Measurements from ENCODE around the gene SLC17A1. TPM values are rescaled to one million over a fixed set of nuclear protein-coding genes. Genes with fewer than 3 reads are reported as not detected.

The SLC17A1 gene
- total RNA-seq, 1 experiment from 2014 or later, result not detected

DNA sequence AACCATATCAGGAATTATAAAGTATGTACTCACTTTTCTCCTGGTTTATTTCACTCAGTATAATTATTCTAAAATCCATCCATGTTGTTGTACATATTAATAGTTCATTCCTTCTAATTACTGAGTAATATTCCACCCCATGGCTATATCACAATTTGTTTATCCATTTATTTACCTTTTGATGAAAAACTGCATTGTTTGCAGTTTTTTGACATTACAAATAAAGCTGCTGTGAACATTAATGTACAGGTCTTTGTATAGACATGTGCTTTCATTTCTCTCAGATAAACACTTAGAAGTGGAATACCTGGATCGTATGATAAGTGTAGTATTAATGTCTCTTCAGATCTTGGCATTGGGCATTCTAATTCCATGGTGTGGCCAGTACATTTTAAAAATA, 38.0 kb upstream of the SLC17A1 start (continued):
- no peak for TF ChIP-seq FOXP1 (CRISPR knock-in tag; IDR thresholded peaks at IDR 0.05; ENCODE audit: borderline replicate concordance)
- TF ChIP-seq, protein P1, sequence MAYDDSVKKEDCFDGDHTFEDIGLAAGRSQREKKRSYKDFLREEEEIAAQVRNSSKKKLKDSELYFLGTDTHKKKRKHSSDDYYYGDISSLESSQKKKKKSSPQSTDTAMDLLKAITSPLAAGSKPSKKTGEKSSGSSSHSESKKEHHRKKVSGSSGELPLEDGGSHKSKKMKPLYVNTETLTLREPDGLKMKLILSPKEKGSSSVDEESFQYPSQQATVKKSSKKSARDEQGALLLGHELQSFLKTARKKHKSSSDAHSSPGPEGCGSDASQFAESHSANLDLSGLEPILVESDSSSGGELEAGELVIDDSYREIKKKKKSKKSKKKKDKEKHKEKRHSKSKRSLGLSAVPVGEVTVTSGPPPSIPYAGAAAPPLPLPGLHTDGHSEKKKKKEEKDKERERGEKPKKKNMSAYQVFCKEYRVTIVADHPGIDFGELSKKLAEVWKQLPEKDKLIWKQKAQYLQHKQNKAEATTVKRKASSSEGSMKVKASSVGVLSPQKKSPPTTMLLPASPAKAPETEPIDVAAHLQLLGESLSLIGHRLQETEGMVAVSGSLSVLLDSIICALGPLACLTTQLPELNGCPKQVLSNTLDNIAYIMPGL (CRISPR knock-in tag; IDR thresholded peaks at IDR 0.05), result no peak
- TF ChIP-seq, protein P2, sequence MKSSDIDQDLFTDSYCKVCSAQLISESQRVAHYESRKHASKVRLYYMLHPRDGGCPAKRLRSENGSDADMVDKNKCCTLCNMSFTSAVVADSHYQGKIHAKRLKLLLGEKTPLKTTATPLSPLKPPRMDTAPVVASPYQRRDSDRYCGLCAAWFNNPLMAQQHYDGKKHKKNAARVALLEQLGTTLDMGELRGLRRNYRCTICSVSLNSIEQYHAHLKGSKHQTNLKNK (CRISPR knock-in tag; IDR thresholded peaks at IDR 0.05), result no peak
- TF ChIP-seq, protein P3, sequence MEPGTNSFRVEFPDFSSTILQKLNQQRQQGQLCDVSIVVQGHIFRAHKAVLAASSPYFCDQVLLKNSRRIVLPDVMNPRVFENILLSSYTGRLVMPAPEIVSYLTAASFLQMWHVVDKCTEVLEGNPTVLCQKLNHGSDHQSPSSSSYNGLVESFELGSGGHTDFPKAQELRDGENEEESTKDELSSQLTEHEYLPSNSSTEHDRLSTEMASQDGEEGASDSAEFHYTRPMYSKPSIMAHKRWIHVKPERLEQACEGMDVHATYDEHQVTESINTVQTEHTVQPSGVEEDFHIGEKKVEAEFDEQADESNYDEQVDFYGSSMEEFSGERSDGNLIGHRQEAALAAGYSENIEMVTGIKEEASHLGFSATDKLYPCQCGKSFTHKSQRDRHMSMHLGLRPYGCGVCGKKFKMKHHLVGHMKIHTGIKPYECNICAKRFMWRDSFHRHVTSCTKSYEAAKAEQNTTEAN (CRISPR knock-in tag; IDR thresholded peaks at IDR 0.05), result no peak

DNA sequence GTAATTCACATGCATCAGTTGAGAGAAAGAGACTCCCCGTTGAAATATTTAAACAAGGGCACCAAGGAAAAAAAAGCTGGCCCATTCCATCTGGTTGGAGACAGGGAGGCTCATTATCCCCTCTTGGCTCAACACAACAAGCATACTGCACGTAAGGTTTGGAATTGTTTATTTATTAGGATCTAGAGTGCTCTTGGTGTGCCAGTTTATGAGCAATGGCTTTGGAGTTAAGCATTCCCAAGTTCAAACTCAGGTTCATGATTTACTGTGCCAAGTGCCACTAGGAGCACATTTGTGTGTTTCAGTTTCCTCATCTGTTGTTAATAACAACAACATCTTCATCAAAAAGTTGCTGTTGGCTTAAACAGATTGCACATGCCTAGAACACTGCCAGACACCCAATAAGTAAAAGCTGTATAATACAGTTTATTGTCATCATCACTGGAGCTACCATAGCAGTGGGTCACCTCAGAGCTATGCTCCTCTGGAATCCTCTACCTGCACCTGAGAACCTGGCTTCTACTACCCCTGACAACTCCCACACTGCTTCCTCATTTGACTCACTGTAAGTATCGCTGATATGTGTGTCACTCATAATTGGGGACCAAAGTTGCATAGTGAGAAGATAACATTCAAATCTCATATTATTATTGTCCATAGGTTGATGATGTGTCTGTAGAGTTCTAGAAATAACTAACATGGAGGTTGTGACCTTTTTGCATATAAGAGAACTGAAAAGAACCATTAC, 36.8 kb upstream of the SLC17A1 start:
- TF ChIP-seq GABPB1 (CRISPR knock-in tag; IDR thresholded peaks at IDR 0.05), result no peak
- TF ChIP-seq NFYB (CRISPR knock-in tag; conservative IDR thresholded peaks at IDR 0.05; ENCODE audit: low read depth), result no peak
- TF ChIP-seq, protein P4, sequence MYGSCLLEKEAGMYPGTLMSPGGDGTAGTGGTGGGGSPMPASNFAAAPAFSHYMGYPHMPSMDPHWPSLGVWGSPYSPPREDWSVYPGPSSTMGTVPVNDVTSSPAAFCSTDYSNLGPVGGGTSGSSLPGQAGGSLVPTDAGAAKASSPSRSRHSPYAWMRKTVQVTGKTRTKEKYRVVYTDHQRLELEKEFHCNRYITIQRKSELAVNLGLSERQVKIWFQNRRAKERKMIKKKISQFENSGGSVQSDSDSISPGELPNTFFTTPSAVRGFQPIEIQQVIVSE (CRISPR knock-in tag; IDR thresholded peaks at IDR 0.05; ENCODE audit: borderline replicate concordance), result no peak
- no peak for TF ChIP-seq ETV6 (CRISPR knock-in tag; IDR thresholded peaks at IDR 0.05)
- TF ChIP-seq, protein P5, sequence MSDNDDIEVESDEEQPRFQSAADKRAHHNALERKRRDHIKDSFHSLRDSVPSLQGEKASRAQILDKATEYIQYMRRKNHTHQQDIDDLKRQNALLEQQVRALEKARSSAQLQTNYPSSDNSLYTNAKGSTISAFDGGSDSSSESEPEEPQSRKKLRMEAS (CRISPR knock-in tag; IDR thresholded peaks at IDR 0.05), result no peak
- TF ChIP-seq, protein P3 (CRISPR knock-in tag; IDR thresholded peaks at IDR 0.05), result no peak
- no peak for TF ChIP-seq ZNF423 (CRISPR knock-in tag; IDR thresholded peaks at IDR 0.05)
- TF ChIP-seq, protein P6, sequence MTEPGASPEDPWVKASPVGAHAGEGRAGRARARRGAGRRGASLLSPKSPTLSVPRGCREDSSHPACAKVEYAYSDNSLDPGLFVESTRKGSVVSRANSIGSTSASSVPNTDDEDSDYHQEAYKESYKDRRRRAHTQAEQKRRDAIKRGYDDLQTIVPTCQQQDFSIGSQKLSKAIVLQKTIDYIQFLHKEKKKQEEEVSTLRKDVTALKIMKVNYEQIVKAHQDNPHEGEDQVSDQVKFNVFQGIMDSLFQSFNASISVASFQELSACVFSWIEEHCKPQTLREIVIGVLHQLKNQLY (CRISPR knock-in tag; IDR thresholded peaks at IDR 0.05), result no peak
- TF ChIP-seq, protein P7, sequence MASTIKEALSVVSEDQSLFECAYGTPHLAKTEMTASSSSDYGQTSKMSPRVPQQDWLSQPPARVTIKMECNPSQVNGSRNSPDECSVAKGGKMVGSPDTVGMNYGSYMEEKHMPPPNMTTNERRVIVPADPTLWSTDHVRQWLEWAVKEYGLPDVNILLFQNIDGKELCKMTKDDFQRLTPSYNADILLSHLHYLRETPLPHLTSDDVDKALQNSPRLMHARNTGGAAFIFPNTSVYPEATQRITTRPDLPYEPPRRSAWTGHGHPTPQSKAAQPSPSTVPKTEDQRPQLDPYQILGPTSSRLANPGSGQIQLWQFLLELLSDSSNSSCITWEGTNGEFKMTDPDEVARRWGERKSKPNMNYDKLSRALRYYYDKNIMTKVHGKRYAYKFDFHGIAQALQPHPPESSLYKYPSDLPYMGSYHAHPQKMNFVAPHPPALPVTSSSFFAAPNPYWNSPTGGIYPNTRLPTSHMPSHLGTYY (CRISPR knock-in tag; IDR thresholded peaks at IDR 0.05), result no peak
- TF ChIP-seq ZNF219 (CRISPR knock-in tag; IDR thresholded peaks at IDR 0.05; ENCODE audit: borderline replicate concordance), result no peak
- TF ChIP-seq ZNF263 (CRISPR knock-in tag; IDR thresholded peaks at IDR 0.05; ENCODE audit: low read depth), result no peak
- TF ChIP-seq TEAD1 (CRISPR knock-in tag; IDR thresholded peaks at IDR 0.05), result no peak
- TF ChIP-seq, protein P1 (CRISPR knock-in tag; IDR thresholded peaks at IDR 0.05), result no peak
- TF ChIP-seq, protein P8, sequence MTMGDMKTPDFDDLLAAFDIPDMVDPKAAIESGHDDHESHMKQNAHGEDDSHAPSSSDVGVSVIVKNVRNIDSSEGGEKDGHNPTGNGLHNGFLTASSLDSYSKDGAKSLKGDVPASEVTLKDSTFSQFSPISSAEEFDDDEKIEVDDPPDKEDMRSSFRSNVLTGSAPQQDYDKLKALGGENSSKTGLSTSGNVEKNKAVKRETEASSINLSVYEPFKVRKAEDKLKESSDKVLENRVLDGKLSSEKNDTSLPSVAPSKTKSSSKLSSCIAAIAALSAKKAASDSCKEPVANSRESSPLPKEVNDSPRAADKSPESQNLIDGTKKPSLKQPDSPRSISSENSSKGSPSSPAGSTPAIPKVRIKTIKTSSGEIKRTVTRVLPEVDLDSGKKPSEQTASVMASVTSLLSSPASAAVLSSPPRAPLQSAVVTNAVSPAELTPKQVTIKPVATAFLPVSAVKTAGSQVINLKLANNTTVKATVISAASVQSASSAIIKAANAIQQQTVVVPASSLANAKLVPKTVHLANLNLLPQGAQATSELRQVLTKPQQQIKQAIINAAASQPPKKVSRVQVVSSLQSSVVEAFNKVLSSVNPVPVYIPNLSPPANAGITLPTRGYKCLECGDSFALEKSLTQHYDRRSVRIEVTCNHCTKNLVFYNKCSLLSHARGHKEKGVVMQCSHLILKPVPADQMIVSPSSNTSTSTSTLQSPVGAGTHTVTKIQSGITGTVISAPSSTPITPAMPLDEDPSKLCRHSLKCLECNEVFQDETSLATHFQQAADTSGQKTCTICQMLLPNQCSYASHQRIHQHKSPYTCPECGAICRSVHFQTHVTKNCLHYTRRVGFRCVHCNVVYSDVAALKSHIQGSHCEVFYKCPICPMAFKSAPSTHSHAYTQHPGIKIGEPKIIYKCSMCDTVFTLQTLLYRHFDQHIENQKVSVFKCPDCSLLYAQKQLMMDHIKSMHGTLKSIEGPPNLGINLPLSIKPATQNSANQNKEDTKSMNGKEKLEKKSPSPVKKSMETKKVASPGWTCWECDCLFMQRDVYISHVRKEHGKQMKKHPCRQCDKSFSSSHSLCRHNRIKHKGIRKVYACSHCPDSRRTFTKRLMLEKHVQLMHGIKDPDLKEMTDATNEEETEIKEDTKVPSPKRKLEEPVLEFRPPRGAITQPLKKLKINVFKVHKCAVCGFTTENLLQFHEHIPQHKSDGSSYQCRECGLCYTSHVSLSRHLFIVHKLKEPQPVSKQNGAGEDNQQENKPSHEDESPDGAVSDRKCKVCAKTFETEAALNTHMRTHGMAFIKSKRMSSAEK (CRISPR knock-in tag; IDR thresholded peaks at IDR 0.05; ENCODE audit: borderline replicate concordance), result no peak
- TF ChIP-seq, protein P2 (CRISPR knock-in tag; IDR thresholded peaks at IDR 0.05), result no peak
- H3K36me3 Mint-ChIP-seq, result no peaks in the 10 kb centered on the region
- no peaks in the 10 kb centered on the region for H3K9me3 Mint-ChIP-seq
- H3K4me3 Mint-ChIP-seq, result no peak overlapping the region
- POLR2A ChIA-PET, result no interaction called here
- peaks cover 5% of the 10 kb centered on the region for H3K27me3 Mint-ChIP-seq (ENCODE audit: low read depth)
- no peaks in the 10 kb centered on the region for H3K4me1 Mint-ChIP-seq
- ATAC-seq, result no peak
- DNase-seq (ENCODE audit: low spot score), result no peak
- H3K27ac Mint-ChIP-seq, result no peak overlapping the region
- CTCF ChIA-PET, result no interaction called here
